Spinal cord (tissue), 10 donors: ENCODE data around the gene AMIGO1. TPM values are rescaled to one million over a fixed set of nuclear protein-coding genes. Genes with fewer than 3 reads are reported as not detected.

Experiments
- DNase-seq, 6 donors: peaks; one replicate each; pipeline versions ENCODE4 v3.0.0 to v3.0.0-alpha.2; 2013 to 2015; ENCODE audit warnings: low spot score in 6 of 6, low read depth in 4 of 6
- H3K27ac ChIP-seq: one replicate; pipeline ENCODE4 v1.5.1; 2013; ENCODE audit warnings: low read depth, low read length, control low read depth
- H3K27me3 ChIP-seq: one replicate; pipeline ENCODE4 v1.6.1; 2013; ENCODE audit warnings: low read length; ENCODE audit not compliant: control insufficient read depth, insufficient read depth
- H3K36me3 ChIP-seq: one replicate; pipeline ENCODE4 v1.6.1; 2013; ENCODE audit warnings: low read length; ENCODE audit not compliant: control insufficient read depth, insufficient read depth
- H3K4me1 ChIP-seq: one replicate; pipeline ENCODE4 v1.6.1; 2013; ENCODE audit warnings: low read length; ENCODE audit not compliant: control insufficient read depth, insufficient read depth
- H3K4me3 ChIP-seq: one replicate; pipeline ENCODE4 v1.5.1; 2013; ENCODE audit warnings: low read depth, low read length, control low read depth
- H3K9me3 ChIP-seq: one replicate; pipeline ENCODE4 v1.6.1; 2013; ENCODE audit warnings: low read length; ENCODE audit not compliant: control insufficient read depth, insufficient read depth
- WGBS: methylation state at CpG from one replicate; pipeline ENCODE4 v1.1.5; 2013; ENCODE audit warnings: missing lambda C conversion rate; ENCODE audit not compliant: insufficient coverage; 5-methylcytosine and 5-hydroxymethylcytosine counted together
- polyA plus RNA-seq, 2 donors: library from polyadenylated mRNA; unstranded; fragments of 120-200 nt; gene quantifications; one replicate each; pipeline ENCODE4 v1.2.1, GENCODE V29; 2013; ENCODE audit not compliant: insufficient read length in 2 of 2
- total RNA-seq, 2 donors: library from RNA; depleted of rRNA in 1 of 2; stranded (reverse); fragments of 120-200 nt in 1 of 2; fragments of >200 nt in 1 of 2; gene quantifications; one replicate each; pipeline versions ENCODE4 v1.2.3 to v1.2.4, GENCODE V29; 2013 to 2014
- donor health status: healthy.

Gene AMIGO1
- total and polyA plus RNA-seq, 4 donors = 12.6 to 18.9 (median 17.8) TPM

DNA sequence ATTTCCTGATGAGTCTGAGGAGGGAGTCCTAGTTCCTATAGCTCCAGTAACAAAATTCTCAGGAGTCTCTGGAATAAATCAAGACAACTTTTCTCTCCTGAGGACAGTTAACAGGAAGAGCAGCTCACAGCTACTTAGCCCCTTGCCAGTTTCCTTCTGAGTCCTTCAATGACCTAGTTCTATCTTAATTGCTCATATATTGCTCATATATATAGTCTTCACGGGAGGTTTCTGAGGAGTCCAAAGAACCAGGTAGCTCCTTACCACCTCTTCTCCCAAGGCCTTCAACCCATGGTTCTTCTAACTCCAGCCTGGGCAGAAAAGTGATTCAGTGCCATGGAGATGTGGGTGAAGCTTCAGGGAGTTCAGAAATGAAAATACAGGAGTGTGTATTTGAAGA lies 4.6 kb downstream of the AMIGO1 start:
- H3K4me1 ChIP-seq = peaks cover 24% of the 10 kb centered on the region

DNA sequence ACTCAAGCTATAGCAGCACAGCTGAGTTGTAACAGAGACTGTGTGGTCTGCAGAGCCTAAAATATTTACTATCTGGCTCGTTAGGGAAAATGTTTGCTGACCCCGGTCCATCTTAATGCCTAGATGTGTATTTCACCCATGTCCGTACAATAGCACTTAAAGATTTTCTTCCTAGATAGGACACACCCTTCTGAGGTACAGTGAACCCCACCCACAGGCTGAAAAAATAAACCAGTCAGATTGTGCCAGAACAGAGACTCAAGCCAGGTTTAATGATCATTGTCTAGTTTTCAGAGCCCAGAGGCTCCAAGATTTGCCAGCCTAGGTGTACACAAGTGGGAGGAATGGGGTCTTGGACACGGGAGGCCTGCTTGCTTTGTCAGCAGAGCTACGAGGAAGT lies 5.6 kb downstream of the AMIGO1 start:
- WGBS = 85% methylated on average over 4 of the region's 5 CpGs
- peaks cover 18% of the 10 kb centered on the region for H3K4me1 ChIP-seq
- DNase-seq = no peak
- no peak overlapping the region for H3K27ac ChIP-seq
- H3K9me3 ChIP-seq = no peaks in the 10 kb centered on the region
- no peaks in the 10 kb centered on the region for H3K27me3 ChIP-seq
- no peak overlapping the region for H3K4me3 ChIP-seq
- peaks cover 24% of the 10 kb centered on the region for H3K36me3 ChIP-seq

More for the DNA sequence above, 4.6 kb downstream of the AMIGO1 start:
- Histone ChIP-seq H3K27me3 (no peaks in the 10 kb centered on the region), H3K36me3 (peaks cover 20% of the 10 kb centered on the region), H3K9me3 (no peaks in the 10 kb centered on the region), H3K27ac (no peak overlapping the region), H3K4me3 (no peak overlapping the region)
- DNase-seq = no peak
- no CpG with 5 or more reads among the region's 1 CpG for WGBS

DNA sequence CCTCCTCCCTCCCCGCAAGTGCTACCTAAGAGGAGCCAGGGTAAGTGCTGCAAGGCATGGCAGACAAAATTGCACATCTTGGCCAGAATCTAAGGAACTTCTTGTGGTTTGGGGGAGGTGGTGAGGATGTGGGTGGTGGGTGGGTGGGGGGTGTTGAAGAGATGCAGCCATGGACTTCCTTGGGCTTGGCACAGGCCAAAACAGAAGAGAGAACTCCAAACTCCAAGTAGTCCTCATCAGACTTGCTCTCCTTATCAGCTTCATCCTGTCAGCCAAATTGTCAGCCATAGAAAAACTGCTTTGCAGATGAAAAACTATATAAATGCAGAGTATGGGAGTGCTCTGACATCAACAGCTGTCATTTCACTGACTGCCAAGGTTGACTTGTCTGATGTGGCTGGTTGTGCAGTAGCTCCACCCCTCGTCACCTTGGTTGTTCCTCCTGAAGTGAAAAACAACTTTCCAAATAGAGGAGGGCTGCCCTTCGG lies 7.1 kb downstream of the AMIGO1 start:
- Histone ChIP-seq H3K27me3 (no peaks in the 10 kb centered on the region), H3K27ac (no peak overlapping the region), H3K9me3 (no peaks in the 10 kb centered on the region), H3K4me3 (no peak overlapping the region), H3K36me3 (peaks cover 20% of the 10 kb centered on the region), H3K4me1 (peaks cover 24% of the 10 kb centered on the region)
- no peak for DNase-seq
- no CpG with 5 or more reads among the region's 3 CpGs for WGBS

DNA sequence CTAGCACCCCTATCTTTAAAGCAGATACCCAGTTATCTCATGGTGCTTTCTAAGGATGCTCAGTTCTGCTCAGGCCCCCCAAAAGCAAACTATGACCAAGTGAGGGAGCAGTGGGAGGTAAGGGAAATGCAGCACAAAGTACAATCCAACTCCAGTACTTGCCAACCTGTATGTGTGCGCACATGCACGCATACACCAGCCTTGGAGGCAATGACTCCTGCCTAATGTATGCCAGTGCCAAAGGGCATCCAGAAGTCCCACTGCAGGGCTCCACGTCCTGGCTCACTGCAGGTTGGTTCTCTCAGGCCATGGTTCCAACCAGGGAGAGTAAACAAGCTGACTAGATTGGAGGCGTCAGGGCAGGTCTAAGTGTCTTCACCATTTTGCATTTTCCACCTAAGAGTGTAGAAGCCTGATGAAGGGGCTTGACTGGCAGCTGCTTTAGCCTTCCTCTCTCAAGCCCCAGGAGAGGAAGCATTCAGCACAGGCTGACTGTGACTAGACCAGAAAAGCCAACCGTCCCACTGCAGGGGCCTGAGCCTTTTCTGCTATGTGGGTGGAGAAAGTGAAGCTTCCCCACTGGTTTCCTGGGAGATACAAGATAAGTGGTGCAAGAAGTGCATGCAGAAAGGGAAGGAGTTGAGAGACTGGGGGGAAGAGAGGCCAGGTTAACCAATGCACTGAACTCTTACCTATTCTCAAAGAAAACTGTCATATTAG lies 7.7 kb downstream of the AMIGO1 start:
- no peak for DNase-seq
- Histone ChIP-seq H3K27ac (no peak overlapping the region), H3K27me3 (no peaks in the 10 kb centered on the region), H3K36me3 (peaks cover 22% of the 10 kb centered on the region), H3K4me1 (peaks cover 24% of the 10 kb centered on the region), H3K9me3 (no peaks in the 10 kb centered on the region), H3K4me3 (no peak overlapping the region)
- 51% methylated on average over 4 of the region's 5 CpGs for WGBS

DNA sequence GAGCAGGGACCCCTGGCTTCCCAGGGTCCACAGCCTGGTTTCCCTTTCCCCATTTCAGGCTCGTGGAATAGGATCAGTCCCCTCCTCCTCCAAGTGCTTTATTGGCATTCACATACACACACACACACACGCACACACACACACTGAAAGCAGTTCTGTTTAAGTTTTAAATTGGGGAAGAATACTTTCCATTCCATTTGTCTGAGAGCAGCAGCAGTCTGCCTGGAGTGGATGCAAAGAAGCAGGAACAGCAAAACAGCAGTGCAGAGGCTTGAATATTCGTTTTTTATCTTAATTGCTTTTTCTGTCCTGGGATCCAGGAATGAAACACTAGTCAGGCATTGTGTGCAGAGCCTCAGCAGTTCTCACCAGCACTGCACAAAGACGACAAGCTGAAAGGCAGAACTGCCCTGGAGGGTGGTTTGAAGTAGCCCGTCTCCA lies 8.6 kb downstream of the AMIGO1 start:
- peaks cover 20% of the 10 kb centered on the region for H3K4me1 ChIP-seq
- H3K4me3 ChIP-seq = no peak overlapping the region
- H3K9me3 ChIP-seq = no peaks in the 10 kb centered on the region
- H3K27ac ChIP-seq = no peak overlapping the region
- 23% methylated on average over 2 of the region's 5 CpGs for WGBS
- DNase-seq = peak in 2 of 6 donors; percentile 43 to 61
- H3K36me3 ChIP-seq = peaks cover 23% of the 10 kb centered on the region
- no peaks in the 10 kb centered on the region for H3K27me3 ChIP-seq

DNA sequence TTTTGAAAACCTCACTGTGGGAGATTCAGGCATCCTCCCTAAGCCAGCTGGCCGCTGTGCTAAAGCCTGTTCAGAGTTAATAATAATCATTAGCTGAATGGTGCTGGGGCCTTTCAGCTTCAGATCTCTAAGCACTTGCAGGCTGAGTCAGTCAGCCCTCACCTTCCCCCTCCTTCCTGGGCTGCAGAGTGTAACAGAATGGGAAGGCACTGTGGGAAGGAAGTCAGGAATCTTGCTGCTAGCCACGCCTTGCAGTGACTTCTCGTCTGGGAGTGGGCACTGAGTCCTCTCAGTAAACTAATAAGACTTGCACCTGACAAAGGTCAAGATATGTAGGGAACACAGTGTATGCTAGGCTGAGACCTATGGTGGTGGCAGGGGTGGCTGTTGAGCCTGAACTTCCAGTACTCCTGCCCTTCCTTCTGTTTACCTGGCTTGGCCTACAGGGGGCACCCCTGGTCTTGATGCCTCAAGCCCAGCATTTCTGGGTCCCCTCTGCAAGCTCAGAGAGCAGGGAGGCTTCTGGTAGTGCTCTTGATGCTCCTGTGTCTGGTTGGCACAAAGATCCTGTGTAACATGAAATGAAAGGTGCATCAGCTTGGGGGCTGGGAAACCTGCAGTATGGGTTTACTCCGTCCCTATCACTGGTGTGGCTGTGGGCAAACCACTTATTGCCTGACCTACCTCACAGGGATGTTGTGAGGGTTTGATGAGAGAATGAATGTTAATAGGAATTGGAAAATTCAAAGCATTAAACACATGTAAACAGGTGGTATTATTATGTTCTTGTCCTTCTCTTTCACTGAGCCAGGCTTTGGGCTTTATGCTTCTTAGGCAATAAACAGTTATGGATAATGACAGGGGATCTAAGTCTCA lies 9.6 kb downstream of the AMIGO1 start:
- no peaks in the 10 kb centered on the region for H3K9me3 ChIP-seq
- 70% methylated on average over 4 of the region's 4 CpGs for WGBS
- no peak for DNase-seq
- H3K36me3 ChIP-seq = peaks cover 27% of the 10 kb centered on the region
- peaks cover 20% of the 10 kb centered on the region for H3K4me1 ChIP-seq
- no peaks in the 10 kb centered on the region for H3K27me3 ChIP-seq
- no peak overlapping the region for H3K27ac ChIP-seq
- H3K4me3 ChIP-seq = no peak overlapping the region

DNA sequence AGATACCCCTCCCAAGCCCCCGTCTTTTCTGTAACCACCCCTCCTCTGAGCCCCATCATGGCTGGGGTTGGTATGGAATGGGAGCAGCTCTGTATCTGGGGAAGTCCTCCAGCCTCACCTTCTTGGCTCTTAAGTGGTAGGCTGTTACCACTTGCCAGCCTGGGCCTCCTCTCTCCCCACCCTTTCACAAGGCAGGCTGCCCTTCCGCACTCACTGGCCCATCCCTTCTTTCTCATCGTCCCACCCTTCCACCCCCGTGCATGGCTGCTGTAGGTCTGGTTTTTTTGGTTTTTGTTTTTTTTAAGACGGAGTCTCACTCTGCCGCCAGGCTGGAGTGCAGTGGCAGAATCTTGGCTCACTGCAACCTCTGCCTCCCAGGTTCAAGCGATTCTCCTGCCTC lies 10.4 kb downstream of the AMIGO1 start:
- Histone ChIP-seq H3K27me3 (no peaks in the 10 kb centered on the region), H3K27ac (no peak overlapping the region)

DNA sequence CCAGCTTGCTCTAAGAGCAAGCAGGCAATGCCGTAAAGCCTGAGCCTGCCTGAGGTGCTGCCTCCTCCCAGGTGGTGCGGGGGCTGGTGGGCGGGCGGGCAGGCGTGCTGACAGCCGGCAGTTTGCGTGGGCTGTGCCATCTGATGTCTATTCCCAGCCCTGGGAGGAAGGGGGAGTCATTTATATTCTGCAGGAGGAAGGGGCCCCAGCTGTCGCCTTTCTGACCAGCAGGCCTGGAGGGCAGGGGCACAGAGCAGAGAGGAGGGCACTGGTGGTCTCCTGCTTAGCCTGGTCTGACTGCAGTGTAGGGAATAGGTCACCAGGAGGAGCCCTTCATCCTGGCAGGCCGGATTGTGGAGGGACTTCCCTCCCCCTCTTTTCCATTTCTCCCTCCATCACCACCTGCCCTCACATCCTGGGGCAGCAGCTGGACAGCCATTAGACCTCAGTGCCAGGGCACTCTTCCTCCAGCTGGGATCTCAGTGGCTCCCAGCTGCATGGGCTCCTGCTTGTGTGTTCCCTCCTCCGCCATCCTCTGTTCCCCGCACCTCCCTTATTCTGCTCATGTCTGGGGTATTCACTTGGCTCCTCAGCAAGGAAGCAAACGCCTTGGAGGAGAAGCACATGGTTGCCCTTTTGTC lies 11.2 kb downstream of the AMIGO1 start:
- peak in 2 of 6 donors; percentile 56 to 79 for DNase-seq
- H3K27ac ChIP-seq = no peak overlapping the region
- no peaks in the 10 kb centered on the region for H3K9me3 ChIP-seq
- no peak overlapping the region for H3K4me3 ChIP-seq
- peaks cover 36% of the 10 kb centered on the region for H3K4me1 ChIP-seq
- H3K36me3 ChIP-seq = peaks cover 27% of the 10 kb centered on the region
- H3K27me3 ChIP-seq = no peaks in the 10 kb centered on the region
- 41% methylated on average over 12 of the region's 12 CpGs for WGBS

More for the DNA sequence above, 10.4 kb downstream of the AMIGO1 start:
- peaks cover 27% of the 10 kb centered on the region for H3K36me3 ChIP-seq
- no peak for DNase-seq
- WGBS = no CpG with 5 or more reads among the region's 7 CpGs
- H3K4me1 ChIP-seq = peaks cover 28% of the 10 kb centered on the region
- no peaks in the 10 kb centered on the region for H3K9me3 ChIP-seq
- no peak overlapping the region for H3K4me3 ChIP-seq

DNA sequence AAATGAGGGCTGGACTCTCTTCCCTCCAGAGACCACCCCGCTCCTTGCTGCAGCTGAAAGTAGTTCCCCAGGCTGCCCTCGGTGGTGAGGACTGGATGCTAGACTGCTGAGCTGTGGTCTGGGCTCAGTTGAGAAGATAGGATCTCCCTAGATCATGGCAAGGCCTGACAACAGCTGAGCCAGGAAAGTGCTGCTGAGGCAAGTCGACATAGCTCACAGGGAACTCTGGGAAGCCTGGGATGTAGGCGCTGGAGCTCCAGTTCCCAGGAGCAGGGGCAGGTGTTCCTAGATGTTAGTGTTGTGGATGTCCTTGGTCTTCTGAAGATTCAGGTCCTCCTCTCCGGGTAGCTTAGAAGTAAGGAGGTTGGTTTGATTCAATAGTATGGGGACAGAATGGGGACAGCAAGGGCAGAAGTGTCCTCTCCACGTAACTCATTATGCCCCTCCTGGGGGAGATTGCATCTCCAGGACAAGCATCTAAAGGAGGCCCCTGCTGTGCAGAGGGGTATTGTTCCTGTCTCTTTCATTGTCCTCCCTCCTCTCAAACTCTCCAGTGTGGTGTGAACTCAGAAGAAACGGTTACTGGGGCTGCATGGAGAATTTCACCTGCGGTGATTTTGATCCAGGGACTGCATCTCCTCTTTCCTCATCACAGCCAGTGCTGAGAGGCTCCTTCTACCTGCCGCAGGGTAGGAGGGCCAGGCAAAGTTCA lies 11.9 kb downstream of the AMIGO1 start:
- Histone ChIP-seq H3K36me3 (peaks cover 27% of the 10 kb centered on the region), H3K4me3 (no peak overlapping the region), H3K4me1 (peaks cover 37% of the 10 kb centered on the region), H3K27ac (no peak overlapping the region), H3K9me3 (no peaks in the 10 kb centered on the region), H3K27me3 (no peaks in the 10 kb centered on the region)
- 39% methylated on average over 6 of the region's 9 CpGs for WGBS
- DNase-seq = no peak
